GM10248 (cell line): ENCODE measurements around the gene SNRNP25.

Experiments
- CTCF ChIA-PET: fragments of 300-600 bp; sonication (Branson Sonifier 250); formaldehyde crosslinking; extraction: SDS; loops from one replicate; lab custom pipeline; 2021; ENCODE audit warnings: antibody characterized with exemption; lab: Yijun Ruan, JAX
- POLR2A ChIA-PET: fragments of 350-650 bp; sonication (Branson Sonifier 250); formaldehyde crosslinking; extraction: SDS; loops from one replicate; lab custom pipeline; 2020; ENCODE audit warnings: antibody characterized with exemption; lab: Yijun Ruan, JAX
- DNase-seq: peaks from one replicate; pipeline ENCODE4 v3.0.0; 2012; ENCODE audit errors: extremely low spot score
- TF ChIP-seq, protein P1 (sequence below): IDR thresholded peaks from 2 replicates; pipeline ENCODE4 v1.5.1; 2012; ENCODE audit warnings: mild to moderate bottlenecking, low read depth; ENCODE audit errors: extremely low read depth, missing control alignments, control extremely low read depth

Gene SNRNP25

DNA sequence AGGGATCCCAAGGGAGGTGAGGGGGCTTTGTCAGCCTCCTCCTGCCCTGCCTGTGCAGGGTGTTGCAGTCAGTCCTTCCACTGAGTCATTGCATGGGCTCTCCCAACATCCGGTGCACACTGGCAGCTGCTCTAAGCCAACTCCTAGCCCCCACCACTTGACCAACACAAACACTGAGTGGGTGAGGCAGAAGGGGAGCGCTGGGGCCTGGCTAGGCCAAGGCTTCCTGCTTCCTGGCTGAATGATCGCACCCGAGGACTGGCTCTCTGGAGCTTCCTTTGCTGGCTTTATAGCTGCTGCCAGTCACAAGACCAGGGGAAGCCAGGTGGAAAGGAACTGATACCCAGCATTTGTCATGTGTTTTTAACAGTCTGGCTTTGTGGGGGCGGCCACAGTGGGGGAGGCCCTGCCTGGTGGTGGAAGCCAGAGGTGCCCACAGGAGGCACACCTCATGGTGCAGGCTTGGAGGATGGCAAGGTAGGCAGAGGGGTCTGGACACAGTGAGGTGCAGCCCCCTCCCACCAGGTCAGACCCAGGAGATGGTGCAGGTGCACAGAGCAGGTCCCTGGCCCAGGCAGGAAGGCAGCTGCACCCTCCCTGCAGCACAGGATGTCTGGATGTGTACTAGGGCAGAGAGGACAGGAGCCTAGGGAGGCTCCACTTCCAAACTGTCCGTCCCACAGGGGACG is 31.2 kb downstream of the SNRNP25 start:
- ChIA-PET CTCF (interaction anchor here (0.8 to 32.8 kb wide), 5 partner anchors 5 to 97 kb away, joined by 3 to 701 read pairs (median 10); partner anchors contain the start of genes HBQ1, MPG and RHBDF1), POLR2A (interaction anchor here (0.8 to 1.2 kb wide), 2 partner anchors 11 to 19 kb away, joined by 3 read pairs; no protein-coding TSS in a partner anchor)
- TF ChIP-seq, protein P1, sequence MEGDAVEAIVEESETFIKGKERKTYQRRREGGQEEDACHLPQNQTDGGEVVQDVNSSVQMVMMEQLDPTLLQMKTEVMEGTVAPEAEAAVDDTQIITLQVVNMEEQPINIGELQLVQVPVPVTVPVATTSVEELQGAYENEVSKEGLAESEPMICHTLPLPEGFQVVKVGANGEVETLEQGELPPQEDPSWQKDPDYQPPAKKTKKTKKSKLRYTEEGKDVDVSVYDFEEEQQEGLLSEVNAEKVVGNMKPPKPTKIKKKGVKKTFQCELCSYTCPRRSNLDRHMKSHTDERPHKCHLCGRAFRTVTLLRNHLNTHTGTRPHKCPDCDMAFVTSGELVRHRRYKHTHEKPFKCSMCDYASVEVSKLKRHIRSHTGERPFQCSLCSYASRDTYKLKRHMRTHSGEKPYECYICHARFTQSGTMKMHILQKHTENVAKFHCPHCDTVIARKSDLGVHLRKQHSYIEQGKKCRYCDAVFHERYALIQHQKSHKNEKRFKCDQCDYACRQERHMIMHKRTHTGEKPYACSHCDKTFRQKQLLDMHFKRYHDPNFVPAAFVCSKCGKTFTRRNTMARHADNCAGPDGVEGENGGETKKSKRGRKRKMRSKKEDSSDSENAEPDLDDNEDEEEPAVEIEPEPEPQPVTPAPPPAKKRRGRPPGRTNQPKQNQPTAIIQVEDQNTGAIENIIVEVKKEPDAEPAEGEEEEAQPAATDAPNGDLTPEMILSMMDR = no peak
- peak; percentile 79 for DNase-seq

DNA sequence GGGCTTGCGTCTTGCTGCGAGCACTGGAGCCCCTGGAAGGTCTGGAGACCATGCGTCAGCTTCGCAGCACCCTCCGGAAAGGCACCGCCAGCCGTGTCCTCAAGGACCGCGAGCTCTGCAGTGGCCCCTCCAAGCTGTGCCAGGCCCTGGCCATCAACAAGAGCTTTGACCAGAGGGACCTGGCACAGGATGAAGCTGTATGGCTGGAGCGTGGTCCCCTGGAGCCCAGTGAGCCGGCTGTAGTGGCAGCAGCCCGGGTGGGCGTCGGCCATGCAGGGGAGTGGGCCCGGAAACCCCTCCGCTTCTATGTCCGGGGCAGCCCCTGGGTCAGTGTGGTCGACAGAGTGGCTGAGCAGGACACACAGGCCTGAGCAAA is 31.8 kb downstream of the SNRNP25 start:
- TF ChIP-seq, protein P1 = no peak
- ChIA-PET POLR2A (interaction anchor here (1.2 kb wide), 1 partner anchor 20 kb away, joined by 3 read pairs; no protein-coding TSS in a partner anchor), CTCF (interaction anchor here (0.8 to 32.8 kb wide), 5 partner anchors 5 to 97 kb away, joined by 3 to 701 read pairs (median 10); partner anchors contain the start of genes HBQ1, MPG and RHBDF1)
- no peak for DNase-seq

DNA sequence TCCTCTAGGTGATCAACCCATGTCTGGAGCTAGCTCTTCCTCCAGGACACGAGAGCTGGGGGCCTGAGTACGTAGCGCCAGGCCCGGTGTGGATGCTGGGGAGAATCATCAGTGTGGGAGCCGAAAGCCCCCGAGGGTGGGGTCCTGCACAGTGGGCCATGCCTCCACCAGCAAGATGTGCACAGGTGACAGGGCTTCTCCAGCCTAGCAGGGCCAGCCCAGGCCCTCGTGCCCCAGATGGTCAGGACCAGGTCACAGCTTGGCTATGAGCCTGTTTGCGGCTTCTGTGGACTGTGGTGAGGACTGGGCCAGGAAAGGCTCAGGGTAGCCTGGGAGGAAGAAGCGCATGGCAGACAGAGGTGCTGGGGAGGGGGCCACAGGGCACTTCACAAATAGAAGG is 32.2 kb downstream of the SNRNP25 start:
- CTCF ChIA-PET = interaction anchor here (1.4 to 32.8 kb wide), 4 partner anchors 4 to 95 kb away, joined by 3 to 701 read pairs (median 356); partner anchors contain the start of genes HBQ1, MPG and RHBDF1
- POLR2A ChIA-PET = no interaction called here
- no peak for DNase-seq
- TF ChIP-seq, protein P1 = no peak

DNA sequence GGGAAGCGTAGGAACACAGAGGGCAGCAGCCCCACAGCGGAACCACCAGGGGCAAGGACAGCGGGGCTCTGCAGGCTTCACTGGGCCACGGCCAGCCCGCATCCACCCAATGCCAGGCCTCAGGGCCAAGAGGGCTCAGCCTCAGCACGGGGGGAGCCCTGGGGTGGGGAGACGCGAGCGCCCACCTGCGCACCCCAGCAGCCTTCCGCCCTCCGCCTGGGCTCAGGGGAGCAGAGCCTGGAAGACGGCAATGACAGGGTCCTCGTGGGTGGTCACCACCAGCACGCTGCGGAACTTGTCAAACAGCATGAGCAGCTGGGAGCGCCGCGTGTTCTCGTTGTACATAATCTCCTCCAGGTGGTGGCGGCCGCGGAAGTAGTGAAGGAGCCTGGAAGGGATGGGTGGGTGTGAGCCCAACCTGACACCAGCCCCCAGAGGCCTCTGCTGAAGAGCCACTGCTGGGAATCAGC is 32.9 kb downstream of the SNRNP25 start:
- TF ChIP-seq, protein P1 = no peak
- CTCF ChIA-PET = interaction anchor here (1.4 to 32.8 kb wide), 3 partner anchors 4 to 94 kb away, joined by 3 to 701 read pairs (median 701); partner anchors contain the start of genes HBQ1, MPG and RHBDF1
- no peak for DNase-seq
- POLR2A ChIA-PET = no interaction called here

DNA sequence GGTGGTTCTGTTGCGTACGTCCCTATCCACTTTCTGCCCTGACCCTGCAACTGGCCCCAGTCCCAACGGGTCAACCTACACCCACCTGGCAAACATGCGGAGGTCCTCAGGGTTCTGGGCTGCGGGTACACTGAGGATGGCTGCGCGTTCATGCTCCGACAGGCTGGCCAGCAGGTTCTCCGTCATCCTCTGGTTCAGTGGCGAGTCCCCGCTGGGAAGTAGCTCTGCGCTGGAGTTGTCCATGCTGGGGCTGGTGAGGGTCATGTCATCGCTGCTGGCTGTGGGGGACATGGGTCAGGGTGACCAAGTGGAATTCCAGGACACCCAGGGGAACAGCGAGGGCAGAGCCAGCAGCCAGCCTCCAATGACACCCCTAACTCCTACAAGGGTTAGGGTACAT is 35.0 kb downstream of the SNRNP25 start:
- DNase-seq = no peak
- POLR2A ChIA-PET = no interaction called here
- CTCF ChIA-PET = interaction anchor here (18.3 kb wide), 1 partner anchor 17 kb away, joined by 701 read pairs; the partner anchor contains the start of genes MPG and RHBDF1
- TF ChIP-seq, protein P1 = no peak

DNA sequence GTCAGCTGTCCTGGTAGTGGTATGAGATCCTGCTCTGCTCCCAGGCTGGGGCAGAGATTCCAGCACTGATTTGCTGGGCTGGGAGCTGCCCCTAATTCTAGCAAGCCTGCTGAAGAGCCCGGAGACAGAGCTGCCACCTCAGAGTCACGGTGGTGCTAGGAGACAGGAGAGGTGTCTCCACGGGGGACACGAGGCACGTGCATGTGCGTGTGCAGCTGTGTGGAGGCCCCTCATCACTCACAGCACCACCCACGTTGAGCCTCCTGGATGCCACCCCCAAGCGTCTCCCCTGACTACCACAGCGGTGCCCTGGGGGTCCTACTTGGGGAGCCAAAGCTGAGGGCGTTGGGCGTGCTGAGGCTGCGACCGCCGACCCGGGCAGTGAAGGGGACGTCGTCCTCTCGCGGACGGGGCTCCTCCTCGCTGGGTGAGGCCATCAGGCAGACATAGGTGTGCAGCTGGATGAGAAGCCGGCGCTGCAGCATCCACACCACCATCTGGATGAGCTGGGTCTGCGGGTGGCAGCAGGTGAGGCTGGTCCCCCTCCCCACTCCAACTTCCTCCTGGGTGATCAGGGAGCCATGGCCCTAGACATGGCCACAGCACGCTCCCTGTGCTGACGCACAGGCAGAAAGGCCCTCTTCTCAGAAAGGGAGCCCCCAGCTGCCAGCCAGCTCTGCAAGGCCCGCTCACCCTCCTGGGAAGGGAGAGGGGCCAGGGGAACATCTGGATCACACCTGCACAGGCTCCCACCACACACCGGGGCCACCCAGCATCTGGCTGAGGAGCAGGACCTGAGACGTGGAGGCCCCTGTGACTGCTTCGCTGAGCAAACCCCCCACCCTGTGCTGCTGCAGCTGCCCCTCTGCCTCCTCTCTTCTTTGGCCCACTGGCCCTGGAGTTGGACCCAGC is 36.0 kb downstream of the SNRNP25 start:
- POLR2A ChIA-PET = no interaction called here
- TF ChIP-seq, protein P1 = no peak
- CTCF ChIA-PET = interaction anchor here (18.3 kb wide), 1 partner anchor 18 kb away, joined by 701 read pairs; the partner anchor contains the start of genes MPG and RHBDF1
- no peak for DNase-seq
